WTC11 (cell line): ENCODE measurements around the gene RPS27.

ENCODE experiments used
- CBFB ChIP-seq: sonication (generic); formaldehyde crosslinking; IDR thresholded peaks from 2 replicates; pipeline ENCODE4 v1.8.1; 2022; ENCODE audit warnings: mild to moderate bottlenecking, low read depth, missing genetic modification reagents
- CREB1 ChIP-seq: sonication (generic); formaldehyde crosslinking; IDR thresholded peaks from 2 replicates; pipeline ENCODE4 v1.8.0; 2023; ENCODE audit warnings: mild to moderate bottlenecking, missing genetic modification reagents
- ESRRA ChIP-seq: sonication (generic); formaldehyde crosslinking; IDR thresholded peaks from 2 replicates; pipeline ENCODE4 v1.8.1; 2022; ENCODE audit warnings: mild to moderate bottlenecking, missing genetic modification reagents, borderline replicate concordance
- JUN ChIP-seq: sonication (generic); formaldehyde crosslinking; IDR thresholded peaks from 2 replicates; pipeline ENCODE4 v1.8.0; 2023; ENCODE audit warnings: mild to moderate bottlenecking, missing genetic modification reagents
- NFE2L1 ChIP-seq: sonication (generic); formaldehyde crosslinking; IDR thresholded peaks from 2 replicates; pipeline ENCODE4 v1.8.1; 2023; ENCODE audit warnings: missing genetic modification reagents
- SMAD4 ChIP-seq: sonication (generic); formaldehyde crosslinking; IDR thresholded peaks from 2 replicates; pipeline ENCODE4 v1.8.0; 2022; ENCODE audit warnings: mild to moderate bottlenecking, missing genetic modification reagents
- SOX15 ChIP-seq: fragments of 250-450 bp; sonication (Bioruptor Pico); IDR thresholded peaks from 2 replicates; pipeline ENCODE4 v1.9.0; 2021; ENCODE audit warnings: mild to moderate bottlenecking
- TEAD4 ChIP-seq: sonication (generic); formaldehyde crosslinking; IDR thresholded peaks from 2 replicates; pipeline ENCODE4 v1.8.0; 2022; ENCODE audit warnings: mild to moderate bottlenecking, missing genetic modification reagents
- TF ChIP-seq, protein P1 (sequence below): sonication (generic); formaldehyde crosslinking; IDR thresholded peaks from 2 replicates; pipeline ENCODE4 v1.8.0; 2022; ENCODE audit warnings: mild to moderate bottlenecking, missing genetic modification reagents
- TF ChIP-seq, protein P2 (sequence below): fragments of 200-600 bp; IDR thresholded peaks from 2 replicates; pipeline ENCODE4 v1.8.0; 2022; ENCODE audit warnings: antibody characterized with exemption
- TF ChIP-seq, protein P3 (sequence below): fragments of 250-450 bp; sonication (Bioruptor Pico); IDR thresholded peaks from 2 replicates; pipeline ENCODE4 v2.1.2; 2022; ENCODE audit warnings: mild to moderate bottlenecking, moderate library complexity

DNA sequence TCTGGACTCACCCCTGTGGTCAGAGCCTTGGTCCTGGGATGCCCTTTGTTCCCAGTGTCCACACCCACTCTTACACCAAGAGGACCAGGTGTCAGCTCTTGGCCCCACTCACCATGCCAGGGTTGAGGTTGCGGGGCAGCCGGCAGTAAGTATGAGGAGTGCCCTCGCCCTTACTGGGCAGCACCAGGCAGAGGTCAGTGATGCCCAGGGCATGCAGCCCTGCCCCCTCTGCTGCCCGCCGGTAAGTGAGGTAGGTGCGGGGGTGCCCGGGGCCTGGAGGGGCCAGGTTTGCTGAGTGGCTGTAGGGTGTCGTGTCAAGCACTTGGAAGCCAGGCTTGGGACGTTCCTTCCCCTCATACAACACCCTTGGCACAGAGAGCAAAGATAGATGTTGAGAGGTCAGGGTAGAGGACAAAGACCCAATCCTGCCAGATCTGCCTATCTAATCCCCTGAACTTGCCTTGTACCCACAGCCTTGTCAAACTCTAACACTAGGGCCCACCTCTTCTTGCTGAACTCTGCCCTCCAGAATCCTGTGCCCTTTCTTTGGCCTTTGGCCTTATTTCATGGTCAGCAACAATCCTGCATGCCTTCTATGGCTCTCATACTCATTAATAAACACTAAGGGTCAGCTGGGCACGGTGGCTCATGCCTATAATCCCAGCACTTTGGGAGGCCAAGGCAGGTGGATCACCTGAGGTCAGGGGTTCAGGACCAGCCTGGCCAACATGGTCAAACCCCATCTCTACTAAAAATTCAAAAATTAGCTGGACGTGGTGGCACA lies 47.6 kb upstream of the RPS27 start:
- TF ChIP-seq, protein P1, sequence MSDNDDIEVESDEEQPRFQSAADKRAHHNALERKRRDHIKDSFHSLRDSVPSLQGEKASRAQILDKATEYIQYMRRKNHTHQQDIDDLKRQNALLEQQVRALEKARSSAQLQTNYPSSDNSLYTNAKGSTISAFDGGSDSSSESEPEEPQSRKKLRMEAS, result no peak
- no peak for TF ChIP-seq ESRRA
- no peak for TF ChIP-seq JUN (CRISPR knock-in tag)
- TF ChIP-seq, protein P2, sequence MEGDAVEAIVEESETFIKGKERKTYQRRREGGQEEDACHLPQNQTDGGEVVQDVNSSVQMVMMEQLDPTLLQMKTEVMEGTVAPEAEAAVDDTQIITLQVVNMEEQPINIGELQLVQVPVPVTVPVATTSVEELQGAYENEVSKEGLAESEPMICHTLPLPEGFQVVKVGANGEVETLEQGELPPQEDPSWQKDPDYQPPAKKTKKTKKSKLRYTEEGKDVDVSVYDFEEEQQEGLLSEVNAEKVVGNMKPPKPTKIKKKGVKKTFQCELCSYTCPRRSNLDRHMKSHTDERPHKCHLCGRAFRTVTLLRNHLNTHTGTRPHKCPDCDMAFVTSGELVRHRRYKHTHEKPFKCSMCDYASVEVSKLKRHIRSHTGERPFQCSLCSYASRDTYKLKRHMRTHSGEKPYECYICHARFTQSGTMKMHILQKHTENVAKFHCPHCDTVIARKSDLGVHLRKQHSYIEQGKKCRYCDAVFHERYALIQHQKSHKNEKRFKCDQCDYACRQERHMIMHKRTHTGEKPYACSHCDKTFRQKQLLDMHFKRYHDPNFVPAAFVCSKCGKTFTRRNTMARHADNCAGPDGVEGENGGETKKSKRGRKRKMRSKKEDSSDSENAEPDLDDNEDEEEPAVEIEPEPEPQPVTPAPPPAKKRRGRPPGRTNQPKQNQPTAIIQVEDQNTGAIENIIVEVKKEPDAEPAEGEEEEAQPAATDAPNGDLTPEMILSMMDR, result no peak
- no peak for TF ChIP-seq NFE2L1
- TF ChIP-seq CBFB (CRISPR knock-in tag), result no peak
- TF ChIP-seq SOX15 (CRISPR knock-in tag), result no peak
- TF ChIP-seq, protein P3, sequence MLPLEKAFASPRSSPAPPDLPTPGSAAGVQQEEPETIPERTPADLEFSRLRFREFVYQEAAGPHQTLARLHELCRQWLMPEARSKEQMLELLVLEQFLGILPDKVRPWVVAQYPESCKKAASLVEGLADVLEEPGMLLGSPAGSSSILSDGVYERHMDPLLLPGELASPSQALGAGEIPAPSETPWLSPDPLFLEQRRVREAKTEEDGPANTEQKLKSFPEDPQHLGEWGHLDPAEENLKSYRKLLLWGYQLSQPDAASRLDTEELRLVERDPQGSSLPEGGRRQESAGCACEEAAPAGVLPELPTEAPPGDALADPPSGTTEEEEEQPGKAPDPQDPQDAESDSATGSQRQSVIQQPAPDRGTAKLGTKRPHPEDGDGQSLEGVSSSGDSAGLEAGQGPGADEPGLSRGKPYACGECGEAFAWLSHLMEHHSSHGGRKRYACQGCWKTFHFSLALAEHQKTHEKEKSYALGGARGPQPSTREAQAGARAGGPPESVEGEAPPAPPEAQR (CRISPR knock-in tag), result no peak
- no peak for TF ChIP-seq TEAD4 (CRISPR knock-in tag)
- TF ChIP-seq SMAD4 (CRISPR knock-in tag), result no peak
- TF ChIP-seq CREB1 (CRISPR knock-in tag), result no peak
